HEK293T (cell line): ENCODE results near the gene MYH6.

Experiments
- BHLHE40 ChIP-seq: fragments of 450-650 bp; IDR thresholded peaks from 2 replicates; pipeline ENCODE4 v1.6.1; 2016; ENCODE audit warnings: mild to moderate bottlenecking, moderate library complexity, borderline replicate concordance
- FOXK2 ChIP-seq: fragments of 450-650 bp; IDR thresholded peaks from 2 replicates; pipeline ENCODE4 v1.6.1; 2016; ENCODE audit warnings: mild to moderate bottlenecking
- HDGF ChIP-seq: fragments of 450-650 bp; IDR thresholded peaks from 2 replicates; pipeline ENCODE4 v1.6.1; 2017; ENCODE audit warnings: antibody characterized with exemption, borderline replicate concordance
- L3MBTL2 ChIP-seq: fragments of 450-650 bp; conservative IDR thresholded peaks from 2 replicates; pipeline ENCODE4 v1.6.1; 2016; ENCODE audit warnings: mild to moderate bottlenecking
- NFRKB ChIP-seq: fragments of 450-650 bp; IDR thresholded peaks from 2 replicates; pipeline ENCODE4 v1.6.1; 2016; ENCODE audit warnings: mild to moderate bottlenecking, moderate library complexity
- SP1 ChIP-seq: fragments of 450-650 bp; IDR thresholded peaks from 2 replicates; pipeline ENCODE4 v1.6.1; 2017

GRCh38 chr14:23376482-23377197 lies 31.4 kb downstream of the MYH6 start, which contains the start of gene CMTM5:
- TF ChIP-seq NFRKB (no peak), L3MBTL2 (no peak), SP1 (no peak), HDGF (no peak), FOXK2 (no peak), BHLHE40 (no peak)
